ENCODE measurements around the gene DDX51.

DDX51 gene

GRCh38 chr12:132166093-132166492 lies 22.0 kb upstream of the DDX51 start:
- no peak for DNase-seq

- no peak for DNase-seq
Observed at GRCh38 chr12:132165584-132165983, 21.5 kb upstream of the DDX51 start.

- DNase-seq: no peak
Observed at GRCh38 chr12:132164426-132164825, 20.3 kb upstream of the DDX51 start.

- no peak for DNase-seq
Observed at GRCh38 chr12:132163911-132164288, 19.8 kb upstream of the DDX51 start.

GRCh38 chr12:132163041-132163910 lies 19.2 kb upstream of the DDX51 start:
- no peak for DNase-seq

GRCh38 chr12:132162508-132163031 lies 18.5 kb upstream of the DDX51 start:
- no peak for DNase-seq

- no peak for DNase-seq
Observed at GRCh38 chr12:132161796-132162507, 17.8 kb upstream of the DDX51 start.

GRCh38 chr12:132161036-132161781 lies 17.1 kb upstream of the DDX51 start:
- no peak for DNase-seq

- no peak for DNase-seq
Observed at GRCh38 chr12:132160601-132161035, 16.5 kb upstream of the DDX51 start.

- no peak for DNase-seq
Observed at GRCh38 chr12:132160016-132160415, 15.9 kb upstream of the DDX51 start.

GRCh38 chr12:132159555-132160003 lies 15.5 kb upstream of the DDX51 start:
- DNase-seq: no peak

- no peak for DNase-seq
Observed at GRCh38 chr12:132158677-132159554, 14.8 kb upstream of the DDX51 start.

- no peak for DNase-seq
Observed at GRCh38 chr12:132157733-132158409, 13.8 kb upstream of the DDX51 start.

GRCh38 chr12:132156573-132157325 lies 12.6 kb upstream of the DDX51 start:
- no peak for DNase-seq

GRCh38 chr12:132155771-132156572 lies 11.9 kb upstream of the DDX51 start:
- no peak for DNase-seq

GRCh38 chr12:132154941-132155770 lies 11.0 kb upstream of the DDX51 start:
- no peak for DNase-seq

- DNase-seq: no peak
Observed at GRCh38 chr12:132154341-132154761, 10.2 kb upstream of the DDX51 start.

GRCh38 chr12:132153501-132154340 lies 9.6 kb upstream of the DDX51 start:
- peak; percentile 63 for DNase-seq

Data from NCI-H748 treated with DMSO at 0.1 percent for 48 hours (cell line).